Measurements from ENCODE around the gene SLC34A1.

GRCh38 chr5:177354256-177354655, 30.0 kb upstream of the SLC34A1 start:
- no peak for TF ChIP-seq CTCF (IDR thresholded peaks at IDR 0.05)
- no peak for TF ChIP-seq ZFX (IDR thresholded peaks at IDR 0.05; ENCODE audit: borderline replicate concordance)

Data from 22Rv1 (cell line).